GM10847 (cell line): ENCODE results near the gene ANK2.

ENCODE experiments used
- POLR2A ChIP-seq: IDR thresholded peaks from 2 replicates; pipeline ENCODE4 v1.6.1; 2011; ENCODE audit not compliant: insufficient read length; ENCODE audit errors: extremely low read depth

Gene ANK2

DNA sequence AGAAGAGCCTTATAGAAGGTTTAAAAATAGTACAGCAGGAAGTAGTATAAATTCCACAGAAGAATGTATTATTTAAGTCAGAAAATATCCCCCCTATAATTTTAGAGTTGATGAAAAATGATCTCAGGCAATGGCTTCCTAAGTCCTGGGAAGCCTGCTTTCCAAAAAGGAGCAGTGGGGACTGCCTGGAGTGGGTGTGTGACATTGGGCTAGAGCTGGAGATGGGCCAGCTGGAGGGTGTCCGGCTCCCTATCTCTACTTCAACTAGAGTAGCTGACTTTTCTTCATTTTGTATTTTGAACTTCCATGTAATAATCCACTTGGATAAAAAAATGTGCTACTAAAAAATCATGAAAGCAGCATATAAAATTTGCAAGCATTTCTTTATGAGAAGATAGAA is 253.9 kb downstream of the ANK2 start:
- no peak for TF ChIP-seq POLR2A

DNA sequence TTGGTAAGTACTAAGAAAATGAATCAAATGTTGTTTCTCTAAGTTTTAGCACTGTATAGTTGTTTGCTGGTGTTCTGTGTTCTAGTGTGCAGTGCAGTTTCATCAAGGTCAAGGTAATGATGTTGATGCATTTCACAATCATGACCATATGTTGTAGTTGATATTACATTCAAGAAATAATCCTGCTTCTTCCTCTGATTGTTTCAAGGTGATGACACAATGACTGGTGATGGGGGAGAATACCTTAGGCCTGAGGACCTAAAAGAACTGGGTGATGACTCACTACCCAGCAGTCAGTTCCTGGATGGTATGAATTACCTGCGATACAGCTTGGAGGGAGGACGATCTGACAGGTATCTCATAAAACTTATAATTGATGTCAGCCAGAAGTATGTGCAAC is 261.6 kb downstream of the ANK2 start:
- TF ChIP-seq POLR2A, result no peak

DNA sequence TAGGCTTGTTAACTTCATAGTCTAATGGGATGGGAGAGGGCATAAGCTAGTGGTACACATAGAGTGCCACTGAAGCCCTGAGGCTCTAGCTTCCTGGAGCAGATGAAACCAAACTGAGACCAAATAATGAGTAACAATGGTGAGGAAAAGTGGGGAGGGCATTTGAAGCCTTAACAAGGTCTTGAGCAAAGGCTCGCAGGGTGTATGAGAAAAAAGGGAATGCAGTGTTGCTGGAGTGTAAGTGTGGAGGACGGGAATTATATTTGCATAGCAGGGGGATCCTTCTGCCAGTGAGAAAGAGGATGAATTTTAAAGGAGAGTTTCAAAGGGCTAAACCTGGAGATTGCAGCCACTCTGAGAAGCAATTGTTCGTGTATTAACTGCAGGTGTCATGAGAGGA is 263.1 kb downstream of the ANK2 start:
- TF ChIP-seq POLR2A, result no peak

DNA sequence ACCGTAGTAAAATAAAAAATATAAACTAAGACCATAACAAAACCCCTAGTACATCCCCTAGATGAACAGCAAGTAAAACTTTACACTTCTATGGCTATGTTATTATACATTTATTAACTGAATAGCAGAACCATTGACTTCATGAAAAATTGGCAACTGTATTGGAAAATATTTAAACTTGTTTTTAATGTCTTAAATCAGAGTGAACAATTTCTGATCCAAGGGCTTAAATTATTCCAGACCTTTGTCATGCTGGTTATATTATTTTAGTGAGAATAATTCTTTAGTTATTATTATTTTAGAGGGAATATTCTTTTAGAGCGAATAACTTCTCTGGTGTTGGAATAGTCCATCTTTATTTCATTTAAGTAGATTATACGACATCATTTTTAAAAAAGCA is 265.0 kb downstream of the ANK2 start:
- TF ChIP-seq POLR2A, result no peak

GRCh38 chr4:113316879-113317278 is 267.4 kb downstream of the ANK2 start:
- TF ChIP-seq POLR2A, result no peak

- TF ChIP-seq POLR2A, result no peak
These were observed 268.1 kb downstream of the ANK2 start for GRCh38 chr4:113317523-113317922.

GRCh38 chr4:113322736-113323135 is 273.3 kb downstream of the ANK2 start:
- no peak for TF ChIP-seq POLR2A

DNA sequence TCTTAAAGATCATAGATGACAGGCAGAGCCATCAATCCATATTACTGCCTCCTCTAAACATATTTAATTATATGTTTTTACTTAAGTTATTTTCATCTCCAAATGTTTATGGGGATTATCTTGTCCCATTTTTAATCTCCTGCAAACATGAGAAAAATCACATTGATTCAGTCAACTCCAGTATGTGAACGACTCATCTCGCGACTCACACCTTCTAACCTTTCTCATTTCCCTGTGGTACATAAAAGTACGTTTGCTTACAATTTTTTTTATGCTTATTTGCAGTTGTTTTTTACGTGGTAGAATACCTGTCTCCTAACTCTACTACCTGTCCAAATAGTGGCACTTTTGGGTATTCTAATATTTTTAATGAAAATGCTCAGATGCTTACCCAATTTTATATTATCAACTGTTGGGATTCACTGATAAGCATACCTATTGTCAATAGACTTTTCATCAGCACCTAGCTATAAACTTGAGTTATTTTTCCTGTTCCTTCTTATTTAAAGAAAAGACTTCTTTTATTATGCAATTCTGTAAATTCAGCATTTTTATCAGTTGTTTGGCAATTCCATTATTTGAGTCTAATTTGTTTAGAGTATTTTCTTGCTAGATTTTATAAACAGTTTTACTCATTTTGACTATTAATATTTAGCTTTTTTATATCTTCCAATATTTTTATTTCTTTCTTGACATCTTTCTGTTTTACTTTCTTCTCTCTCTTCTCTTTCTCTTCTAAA is 276.6 kb downstream of the ANK2 start:
- TF ChIP-seq POLR2A, result no peak

GRCh38 chr4:113327494-113327893 is 278.0 kb downstream of the ANK2 start:
- TF ChIP-seq POLR2A, result no peak

DNA sequence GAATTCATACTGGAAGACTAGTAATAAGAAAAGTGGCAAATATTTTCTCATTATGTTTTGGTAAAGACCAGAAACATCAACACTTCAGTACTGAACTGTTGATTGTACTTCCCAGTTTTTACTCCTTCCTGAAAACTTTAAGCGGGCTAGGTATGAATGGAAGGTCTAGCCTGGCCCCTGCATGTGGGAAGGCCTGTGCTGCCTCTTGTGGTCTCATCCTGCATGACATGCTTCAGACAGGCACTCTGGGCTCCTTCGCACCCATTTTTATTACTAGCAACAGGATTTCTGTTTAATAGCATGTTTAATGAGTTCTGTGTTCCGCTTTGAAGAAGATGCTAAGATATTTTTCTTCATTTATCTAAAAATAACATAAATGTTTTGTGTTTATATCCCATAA is 279.1 kb downstream of the ANK2 start:
- no peak for TF ChIP-seq POLR2A

DNA sequence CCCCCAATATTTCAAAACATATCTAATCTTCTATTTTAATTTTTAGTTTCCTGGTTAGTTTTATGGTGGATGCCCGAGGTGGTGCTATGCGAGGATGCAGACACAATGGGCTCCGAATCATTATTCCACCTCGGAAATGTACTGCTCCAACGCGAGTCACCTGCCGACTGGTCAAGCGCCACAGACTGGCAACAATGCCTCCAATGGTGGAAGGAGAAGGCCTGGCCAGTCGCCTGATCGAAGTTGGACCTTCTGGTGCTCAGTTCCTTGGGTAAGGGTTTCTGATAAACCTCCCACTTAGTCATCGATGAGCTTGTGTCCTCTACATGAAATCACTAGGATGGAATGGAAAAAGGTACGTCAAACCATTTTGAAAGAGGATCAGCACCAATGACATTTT is 280.7 kb downstream of the ANK2 start:
- TF ChIP-seq POLR2A, result no peak

GRCh38 chr4:113331811-113332210 is 282.4 kb downstream of the ANK2 start:
- no peak for TF ChIP-seq POLR2A

- TF ChIP-seq POLR2A, result no peak
These were observed 283.2 kb downstream of the ANK2 start for GRCh38 chr4:113332701-113333100.

- no peak for TF ChIP-seq POLR2A
These were observed 286.3 kb downstream of the ANK2 start for GRCh38 chr4:113335746-113336145.

GRCh38 chr4:113336556-113336955 is 287.1 kb downstream of the ANK2 start:
- TF ChIP-seq POLR2A, result no peak

GRCh38 chr4:113339430-113339813 is 290.0 kb downstream of the ANK2 start:
- TF ChIP-seq POLR2A, result no peak

DNA sequence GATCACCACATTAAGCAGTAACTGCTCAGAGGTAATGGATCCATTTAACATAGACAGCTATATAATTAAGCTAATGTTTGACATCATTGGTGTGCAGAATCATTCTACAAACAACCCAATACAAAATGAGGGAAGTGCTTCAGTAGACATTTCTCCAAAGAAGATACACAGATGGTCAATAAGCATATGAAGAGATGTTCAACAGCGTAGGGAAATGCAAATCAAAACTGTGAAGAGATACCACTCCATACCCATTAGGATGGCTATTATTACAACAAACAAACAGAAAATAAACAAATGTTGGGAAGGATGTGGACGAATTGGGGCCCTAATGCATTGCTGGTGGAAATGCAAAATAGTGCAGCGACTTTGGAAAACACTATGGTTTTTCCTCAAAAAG is 294.6 kb downstream of the ANK2 start:
- TF ChIP-seq POLR2A, result no peak
